ENCODE results near the gene NUCB1.

GRCh38 chr19:48947258-48947542 lies 47.1 kb downstream of the NUCB1 start:
- TF ChIP-seq SIRT6 (IDR thresholded peaks at IDR 0.05; ENCODE audit: low read depth, low read length) = no peak
- no peak for TF ChIP-seq POLR2A (conservative IDR thresholded peaks at IDR 0.05)
